ENCODE results near the gene CDX1. TPM values are rescaled to one million over a fixed set of nuclear protein-coding genes. Genes with fewer than 3 reads are reported as not detected.

The CDX1 gene
- total RNA-seq, 1 donor from 2014 or later, result not detected

DNA sequence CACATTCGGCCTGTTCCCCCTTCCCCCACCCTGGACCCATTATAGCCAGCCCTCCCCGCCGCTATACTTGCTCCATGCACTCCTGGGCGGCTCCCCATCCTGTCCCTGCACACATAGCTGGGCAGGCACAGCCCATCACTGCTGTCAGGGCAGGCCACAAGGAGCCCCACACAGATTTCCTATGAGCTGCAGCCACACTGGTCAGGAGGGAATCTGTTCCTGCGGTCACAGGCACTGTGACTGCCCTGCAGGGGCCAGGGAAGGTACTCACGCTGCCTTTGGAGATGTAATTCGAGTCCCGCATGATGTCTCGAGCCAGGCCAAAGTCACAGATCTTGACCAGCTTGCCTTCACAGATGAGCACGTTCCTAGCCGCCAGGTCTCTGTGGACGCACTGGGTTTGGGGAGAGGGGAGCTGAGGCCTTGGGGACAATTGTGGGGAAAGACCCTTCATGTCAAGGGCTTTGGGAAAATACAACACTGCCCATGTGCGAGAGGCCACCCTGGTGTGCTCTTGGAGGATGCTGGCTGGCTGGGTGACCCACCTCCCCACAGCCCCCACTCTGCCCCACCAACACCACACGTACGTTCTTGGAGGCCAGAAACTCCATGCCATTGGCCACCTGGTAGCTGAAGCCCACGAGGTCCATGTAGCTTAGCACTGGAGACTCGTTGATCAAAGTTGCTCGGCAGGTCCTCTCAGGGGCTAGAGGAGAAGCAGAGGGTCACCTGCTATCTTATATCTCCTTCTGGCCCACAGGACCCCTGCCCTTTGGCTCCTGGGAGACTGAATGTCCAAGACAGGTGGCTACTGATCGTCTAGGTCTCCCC, 45.7 kb upstream of the CDX1 start:
- intact Hi-C loops (cut with micrococcal nuclease), result no loop called here
- peaks cover 8% of the 10 kb centered on the region for H3K4me1 ChIP-seq
- TF ChIP-seq CTCF (IDR thresholded peaks at IDR 0.05; ENCODE audit: borderline replicate concordance), result no peak
- H3K4me3 ChIP-seq, result no peak overlapping the region
- no peaks in the 10 kb centered on the region for H3K9me3 ChIP-seq (replicated peaks)
- DNase-seq, result no peak
- peaks cover 51% of the 10 kb centered on the region for H3K36me3 ChIP-seq
- H3K27ac ChIP-seq (replicated peaks), result no peak overlapping the region
- H3K27me3 ChIP-seq (ENCODE audit: low read depth), result no peaks in the 10 kb centered on the region

DNA sequence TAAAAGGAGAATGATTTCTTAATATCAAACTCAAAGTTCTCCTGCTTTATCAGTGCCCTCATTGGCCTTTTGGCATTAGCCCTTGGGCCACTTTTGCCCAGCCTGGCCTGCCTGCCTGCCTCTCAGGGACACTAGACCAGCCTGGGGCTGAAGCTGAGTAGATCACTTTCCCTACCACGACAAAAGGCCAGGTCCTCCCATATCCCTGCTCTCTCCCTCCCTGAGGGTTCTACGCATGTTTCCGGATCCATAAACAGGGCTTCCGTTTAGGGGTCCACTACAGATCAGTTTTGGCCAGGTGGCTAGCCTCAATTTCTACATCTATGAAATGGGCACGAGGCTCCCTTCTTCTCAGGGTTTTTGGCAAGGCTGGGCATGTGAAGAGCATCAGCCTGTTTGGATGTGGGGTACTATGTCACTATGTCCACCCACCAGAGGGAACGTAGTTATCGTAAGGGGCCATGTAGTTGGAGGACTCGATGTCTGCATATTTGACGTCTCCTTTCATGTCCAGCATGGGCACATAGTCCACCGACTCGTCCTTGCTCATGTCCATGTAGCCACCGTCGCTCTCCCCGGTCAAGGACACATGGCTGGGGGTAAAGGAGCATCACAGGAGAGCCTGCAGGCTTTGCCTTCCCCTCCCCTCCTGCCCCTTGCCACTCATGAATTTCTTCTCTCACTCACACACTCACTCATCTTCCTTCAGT, 45.0 kb upstream of the CDX1 start:
- H3K36me3 ChIP-seq, result peaks cover 58% of the 10 kb centered on the region

DNA sequence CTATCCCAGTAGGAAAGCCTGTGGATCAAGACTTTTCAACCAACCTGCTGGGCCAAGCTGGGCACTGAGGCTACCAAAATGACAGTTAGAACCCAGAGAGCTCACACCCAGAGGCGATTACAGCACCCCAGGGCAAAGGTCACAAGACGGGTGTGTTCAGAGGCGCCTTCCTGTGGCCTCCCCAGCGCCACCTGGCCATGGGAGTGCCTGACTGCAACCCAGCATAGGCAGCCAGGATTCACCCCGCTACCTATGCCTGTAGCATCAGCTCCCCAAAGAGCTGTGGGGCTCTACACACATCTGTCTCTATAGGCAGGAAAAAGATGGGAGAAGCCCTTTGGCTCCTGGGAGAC, 44.4 kb upstream of the CDX1 start:
- no peak for DNase-seq
- TF ChIP-seq CTCF (IDR thresholded peaks at IDR 0.05; ENCODE audit: borderline replicate concordance), result peak; percentile 10
- H3K4me3 ChIP-seq, result no peak overlapping the region
- peak overlapping the region; percentile 23 for H3K27ac ChIP-seq (replicated peaks)
- H3K9me3 ChIP-seq (replicated peaks), result no peaks in the 10 kb centered on the region
- H3K27me3 ChIP-seq (ENCODE audit: low read depth), result no peaks in the 10 kb centered on the region
- intact Hi-C loops (cut with micrococcal nuclease), result no loop called here
- H3K36me3 ChIP-seq, result peaks cover 62% of the 10 kb centered on the region
- H3K4me1 ChIP-seq, result peaks cover 6% of the 10 kb centered on the region

More for the DNA sequence above, 45.0 kb upstream of the CDX1 start:
- TF ChIP-seq CTCF (IDR thresholded peaks at IDR 0.05; ENCODE audit: borderline replicate concordance), result no peak
- intact Hi-C loops (cut with micrococcal nuclease), result no loop called here
- H3K4me1 ChIP-seq, result peaks cover 6% of the 10 kb centered on the region
- no peak for DNase-seq
- H3K4me3 ChIP-seq, result no peak overlapping the region
- peak overlapping the region; percentile 23 for H3K27ac ChIP-seq (replicated peaks)
- H3K9me3 ChIP-seq (replicated peaks), result no peaks in the 10 kb centered on the region
- no peaks in the 10 kb centered on the region for H3K27me3 ChIP-seq (ENCODE audit: low read depth)

- TF ChIP-seq CTCF (IDR thresholded peaks at IDR 0.05; ENCODE audit: borderline replicate concordance), result no peak
- Histone ChIP-seq H3K27me3 (ENCODE audit: low read depth) (no peaks in the 10 kb centered on the region), H3K27ac (replicated peaks) (no peak overlapping the region), H3K9me3 (replicated peaks) (no peaks in the 10 kb centered on the region), H3K4me1 (peaks cover 6% of the 10 kb centered on the region), H3K36me3 (peaks cover 62% of the 10 kb centered on the region), H3K4me3 (no peak overlapping the region)
- intact Hi-C loops (cut with micrococcal nuclease), result no loop called here
- no peak for DNase-seq
Measured at GRCh38 chr5:150122536-150123481, 43.8 kb upstream of the CDX1 start.

- H3K36me3 ChIP-seq, result peaks cover 62% of the 10 kb centered on the region
- no peak for DNase-seq
- intact Hi-C loops (cut with micrococcal nuclease), result no loop called here
- H3K27me3 ChIP-seq (ENCODE audit: low read depth), result no peaks in the 10 kb centered on the region
- no peak overlapping the region for H3K27ac ChIP-seq (replicated peaks)
- no peak for TF ChIP-seq CTCF (IDR thresholded peaks at IDR 0.05; ENCODE audit: borderline replicate concordance)
- H3K9me3 ChIP-seq (replicated peaks), result no peaks in the 10 kb centered on the region
- H3K4me1 ChIP-seq, result peaks cover 6% of the 10 kb centered on the region
- H3K4me3 ChIP-seq, result no peak overlapping the region
Measured at GRCh38 chr5:150123542-150123941, 43.0 kb upstream of the CDX1 start.
